Heart left ventricle (tissue), 16 donors: ENCODE results near the gene ST3GAL4. TPM values are rescaled to one million over a fixed set of nuclear protein-coding genes. Genes with fewer than 3 reads are reported as not detected.

Experiments used
- ATAC-seq, 4 donors: fragments of 200-7000 bp; cut with Tn5 transposase; one replicate each; pipeline ENCODE4 v1.9.1; 2020 to 2022; ENCODE audit warnings: moderate library complexity in 4 of 4, mild to moderate bottlenecking in 3 of 4, moderate number of reproducible peaks in 1 of 4
- DNase-seq, 5 donors: peaks; one replicate each; pipeline ENCODE4 v3.0.0-alpha.2; 2020
- H3K27ac ChIP-seq, 12 donors: fragments of 200-600 bp; sonication (generic) in 4 of 12; one replicate each; pipeline versions ENCODE4 v1.5.0 to v1.8.0; 2016 to 2022; ENCODE audit warnings: mild to moderate bottlenecking in 2 of 12
- H3K27me3 ChIP-seq, 9 donors: fragments of 200-600 bp; sonication (generic) in 2 of 9; one replicate each; pipeline versions ENCODE4 v1.5.1 to v1.8.0; 2016 to 2022; ENCODE audit warnings: mild to moderate bottlenecking in 3 of 9
- H3K36me3 ChIP-seq, 9 donors: fragments of 200-600 bp; sonication (generic) in 2 of 9; one replicate each; pipeline versions ENCODE4 v1.5.0 to v1.8.0; 2018 to 2022; ENCODE audit warnings: mild to moderate bottlenecking in 2 of 9
- H3K4me1 ChIP-seq, 12 donors: fragments of 200-600 bp; sonication (generic) in 4 of 12; one replicate each; pipeline versions ENCODE4 v1.5.0 to v1.8.0; 2016 to 2022; ENCODE audit warnings: mild to moderate bottlenecking in 3 of 12
- H3K4me3 ChIP-seq, 12 donors: fragments of 200-600 bp; sonication (generic) in 4 of 12; one replicate each; pipeline versions ENCODE4 v1.5.0 to v1.8.0; 2017 to 2022; ENCODE audit warnings: mild to moderate bottlenecking in 9 of 12, moderate library complexity in 4 of 12
- H3K9me3 ChIP-seq, 12 donors: fragments of 200-600 bp; sonication (generic) in 4 of 12; one replicate each; pipeline versions ENCODE4 v1.5.0 to v1.8.0; 2016 to 2022; ENCODE audit warnings: mild to moderate bottlenecking in 1 of 12
- CTCF ChIP-seq, 12 donors: fragments of 200-600 bp; sonication (generic) in 4 of 12; IDR thresholded peaks; one replicate each; pipeline versions ENCODE4 v1.5.0 to v1.8.0; 2018 to 2022; ENCODE audit warnings: antibody characterized with exemption in 12 of 12, mild to moderate bottlenecking in 5 of 12
- POLR2A ChIP-seq, 2 donors: fragments of 450-650 bp; IDR thresholded peaks; one replicate each; pipeline ENCODE4 v1.6.1; 2017; ENCODE audit warnings: antibody characterized with exemption in 2 of 2, mild to moderate bottlenecking in 2 of 2, moderate library complexity in 2 of 2
- WGBS, 4 donors: extraction: QIAGEN DNeasy Blood & Tissue Kit in 2 of 4; methylation state at CpG; one replicate each; pipeline versions ENCODE4 v1.1.5 to v1.1.7; 2013 to 2018; 5-methylcytosine and 5-hydroxymethylcytosine counted together
- intact Hi-C, 10 donors: fragments of 100-400 bp; cut with DNase I; formaldehyde crosslinking; loops; one replicate each; pipeline versions ENCODE4 v1.11.1 to v1.14.2; 2022
- polyA plus RNA-seq, 2 donors: library from polyadenylated mRNA; stranded (reverse); fragments of 200-250 nt; gene quantifications; one replicate each; pipeline ENCODE4 v1.2.3, GENCODE V29; 2013
- total RNA-seq, 9 donors: library from RNA; depleted of rRNA in 2 of 9; stranded (reverse); fragments of >200 nt in 2 of 9; fragmentation: NEBNext Ultra II Directional in 3 of 9; extraction: Animal tissue kit (Norgen Biotek cat#: 25700) in 3 of 9; gene quantifications; one replicate each; pipeline versions ENCODE4 v1.1.0 to v1.2.4, GENCODE V29; 2016 to 2023
- donor health status: ischemic (EF 13 %, LVEDD 7.1; RV severe dilation, severe dysfunction).
- donor health status: healthy with polysubstance abuse.
- donor health status: DM: no; HTN: yes; CAD: no.
- donor health status: DM: no; HTN: no; CAD: no.
- donor health status: ischemic (EF 25% LVEDD 6.9; RV normal size, moderate dysfunction).
- donor health status: ischemic (EF 25% LVEDD 5.7; RV mildly dilated, moderate dysfunction).
- donor health status: healthy.
- donor health status: DM: yes; HTN: yes; CAD: no.
- donor health status: ischemic (EF 35%, LVEDD 5.7; RV mildly dilated, moderate dysfunction).
- donor health status: nonischemic (EF 11% LVEDD 7.7; RV severe dilation, severe dysfunction).
- donor health status: DM: yes; HTN: yes; CAD: no.
- donor health status: PGD.
- donor health status: ischemic (EF 29% LVEDD 5.4; RV normal size, mild dysfunction).
- donor health status: nonischemic (EF 23%, LVEDD 6.1; RV moderate dilation, normal function).

Gene ST3GAL4
- total and polyA plus RNA-seq, 11 donors = 30.6 to 168 (median 66.1) TPM

DNA sequence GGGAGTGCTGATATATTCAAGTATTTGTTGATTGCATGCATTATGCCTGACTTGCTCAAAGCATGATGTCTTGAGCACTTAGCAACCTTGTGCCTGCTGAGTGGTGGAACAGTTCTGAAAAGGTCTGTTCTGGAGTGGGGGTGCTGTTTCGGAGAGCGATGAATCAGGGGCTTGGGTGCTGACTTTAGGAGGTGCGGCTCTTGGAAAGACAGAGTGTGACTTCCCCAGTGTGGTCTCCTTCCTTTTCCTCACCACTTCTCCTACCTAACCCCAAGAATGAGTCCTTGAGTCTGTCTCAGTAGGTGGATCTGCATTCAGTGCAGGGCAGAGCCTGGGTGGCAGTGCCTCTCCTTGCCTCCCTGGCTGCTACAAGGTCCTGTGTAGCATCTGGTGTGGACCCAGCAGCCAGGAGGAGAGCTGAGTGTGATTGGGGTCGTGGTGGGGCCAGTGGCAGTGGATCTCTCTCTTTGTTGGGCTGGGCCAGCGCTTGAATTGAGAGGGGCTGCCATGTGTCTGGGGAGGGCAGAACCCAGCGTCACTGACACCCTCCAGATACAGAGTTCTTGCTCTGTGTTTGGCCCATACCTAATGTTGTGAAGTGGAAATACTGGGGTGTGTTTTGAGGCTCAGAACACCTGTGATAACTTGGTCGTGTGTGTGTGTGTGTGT, 35.9 kb downstream of the ST3GAL4 start:
- H3K27ac ChIP-seq = peak overlapping the region in 10 of 12 donors; percentile 47 to 93 (median 75)
- no peaks in the 10 kb centered on the region for H3K9me3 ChIP-seq
- no peaks in the 10 kb centered on the region for H3K27me3 ChIP-seq
- intact Hi-C loops = loop anchor here in 4 of 10 donors (5.0 kb wide), 2 partner anchors 34 to 74 kb away; partner anchors contain the start of gene ST3GAL4 (in 4 of the 4)
- TF ChIP-seq CTCF (IDR thresholded peaks at IDR 0.05) (no peak), POLR2A (IDR thresholded peaks at IDR 0.05) (no peak)
- no peak for ATAC-seq
- no peak overlapping the region for H3K4me3 ChIP-seq
- H3K4me1 ChIP-seq = peaks cover 12 to 81% (median 56%) of the 10 kb centered on the region in 12 donors
- no peak for DNase-seq
- 50 to 67% (median 57%) methylated on average over 6 to 7 of the region's 7 CpGs for WGBS, 4 donors
- H3K36me3 ChIP-seq = no peaks in the 10 kb centered on the region

GRCh38 chr11:126391970-126392632, 36.6 kb downstream of the ST3GAL4 start:
- Histone ChIP-seq H3K4me1 (peaks cover 12 to 74% (median 49%) of the 10 kb centered on the region in 12 donors), H3K36me3 (no peaks in the 10 kb centered on the region), H3K9me3 (no peaks in the 10 kb centered on the region), H3K27me3 (no peaks in the 10 kb centered on the region), H3K4me3 (no peak overlapping the region), H3K27ac (peak overlapping the region; percentile 47 to 93 (median 74))
- peak; percentile 29 to 70 (median 54) for ATAC-seq
- TF ChIP-seq POLR2A (IDR thresholded peaks at IDR 0.05) (no peak), CTCF (IDR thresholded peaks at IDR 0.05) (peak in 7 of 12 donors; percentile 14 to 53 (median 28))
- peak in 3 of 5 donors; percentile 54 to 74 (median 68) for DNase-seq
- intact Hi-C loops = loop anchor here in 5 of 10 donors (2.0 to 5.0 kb wide), 4 partner anchors 35 to 81 kb away; partner anchors contain the start of gene ST3GAL4 (in 4 of the 5)
- 17 to 25% (median 24%) methylated on average over 8 of the region's 8 CpGs for WGBS, 4 donors

GRCh38 chr11:126392633-126393013, 37.1 kb downstream of the ST3GAL4 start:
- DNase-seq = no peak
- Histone ChIP-seq H3K27ac (peak overlapping the region; percentile 47 to 93 (median 74)), H3K4me1 (peaks cover 12 to 69% (median 44%) of the 10 kb centered on the region in 12 donors), H3K9me3 (no peaks in the 10 kb centered on the region), H3K4me3 (no peak overlapping the region), H3K27me3 (no peaks in the 10 kb centered on the region), H3K36me3 (no peaks in the 10 kb centered on the region)
- ATAC-seq = no peak
- TF ChIP-seq POLR2A (IDR thresholded peaks at IDR 0.05) (no peak), CTCF (IDR thresholded peaks at IDR 0.05) (no peak)
- intact Hi-C loops = loop anchor here in 5 of 10 donors (2.0 to 5.0 kb wide), 4 partner anchors 35 to 82 kb away; partner anchors contain the start of gene ST3GAL4 (in 4 of the 5)
- 6 to 17% (median 13%) methylated on average over 4 of the region's 4 CpGs for WGBS, 4 donors

DNA sequence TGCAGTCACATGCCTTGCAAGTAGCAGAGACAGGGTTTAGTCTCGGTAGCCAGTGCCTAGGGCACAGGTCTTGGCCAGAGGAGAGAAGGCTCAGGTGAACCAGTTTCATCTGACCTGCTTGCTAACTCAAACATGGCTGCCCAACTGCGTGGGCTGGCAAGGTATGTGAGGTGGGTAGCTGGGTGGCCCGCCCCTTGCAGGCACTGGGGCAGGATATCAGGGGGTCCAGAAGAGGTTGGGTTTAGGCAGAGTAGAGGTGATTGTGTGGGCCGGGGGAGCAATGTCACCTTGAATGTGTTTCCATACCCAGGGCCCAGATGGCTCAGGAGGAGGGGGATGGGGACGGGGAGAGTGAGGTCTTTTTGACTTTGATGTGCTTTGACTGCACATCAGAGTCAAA, 37.7 kb downstream of the ST3GAL4 start:
- H3K27me3 ChIP-seq = no peaks in the 10 kb centered on the region
- peaks cover 8 to 64% (median 42%) of the 10 kb centered on the region in 12 donors for H3K4me1 ChIP-seq
- no peak overlapping the region for H3K4me3 ChIP-seq
- TF ChIP-seq POLR2A (IDR thresholded peaks at IDR 0.05) (no peak), CTCF (IDR thresholded peaks at IDR 0.05) (no peak)
- no peak for DNase-seq
- no peaks in the 10 kb centered on the region for H3K36me3 ChIP-seq
- peak overlapping the region; percentile 47 to 93 (median 74) for H3K27ac ChIP-seq
- no peaks in the 10 kb centered on the region for H3K9me3 ChIP-seq
- no peak for ATAC-seq
- 68 to 79% (median 75%) methylated on average over 5 of the region's 5 CpGs for WGBS, 4 donors
- intact Hi-C loops = loop anchor here in 5 of 10 donors (2.0 to 5.0 kb wide), 4 partner anchors 36 to 82 kb away; partner anchors contain the start of gene ST3GAL4 (in 4 of the 5)
